Natural killer cell (primary cell): ENCODE data around the gene BRAT1. TPM values are rescaled to one million over a fixed set of nuclear protein-coding genes. Genes with fewer than 3 reads are reported as not detected.

Experiments used
- ATAC-seq, 3 donors: fragments of 150-1000 bp in 2 of 3; fragments of 200-7000 bp in 1 of 3; cut with Tn5 transposase; 1 replicate in 1 of 3; 2 replicates in 2 of 3; pipeline ENCODE4 v1.10.0; 2021; ENCODE audit warnings: mild to moderate bottlenecking in 2 of 3, moderate library complexity in 2 of 3
- DNase-seq, 2 donors: peaks; one replicate each; pipeline versions ENCODE4 v3.0.0 to v3.0.0-alpha.2; 2013 to 2021; ENCODE audit warnings: mixed read lengths in 1 of 2
- H3K27ac ChIP-seq: one replicate; pipeline ENCODE4 v1.5.1; 2013; ENCODE audit warnings: mild to moderate bottlenecking, low read length
- H3K27me3 ChIP-seq: one replicate; pipeline ENCODE4 v1.6.1; 2013; ENCODE audit warnings: low read length; ENCODE audit not compliant: control insufficient read depth, insufficient read depth
- H3K36me3 ChIP-seq: one replicate; pipeline ENCODE4 v1.6.1; 2013; ENCODE audit warnings: low read length; ENCODE audit not compliant: control insufficient read depth, insufficient read depth
- H3K4me1 ChIP-seq: one replicate; pipeline ENCODE4 v1.6.1; 2013; ENCODE audit warnings: low read length; ENCODE audit not compliant: control insufficient read depth, insufficient read depth
- H3K4me3 ChIP-seq: one replicate; pipeline ENCODE4 v1.5.1; 2013; ENCODE audit warnings: low read length
- H3K9me3 ChIP-seq: one replicate; pipeline ENCODE4 v1.6.1; 2013; ENCODE audit warnings: low read length; ENCODE audit not compliant: control insufficient read depth, insufficient read depth
- H3K27ac Mint-ChIP-seq, 2 donors: one replicate each; pipeline ENCODE4 v1.8.0; 2022; ENCODE audit warnings: mild to moderate bottlenecking in 2 of 2, mixed read lengths in 2 of 2, moderate library complexity in 1 of 2
- H3K27me3 Mint-ChIP-seq, 2 donors: one replicate each; pipeline ENCODE4 v1.8.0; 2022; ENCODE audit warnings: low read depth in 2 of 2, mixed read lengths in 2 of 2
- H3K36me3 Mint-ChIP-seq: one replicate; pipeline ENCODE4 v1.8.0; 2022; ENCODE audit warnings: mixed read lengths
- H3K4me1 Mint-ChIP-seq, 2 donors: one replicate each; pipeline ENCODE4 v1.8.0; 2022; ENCODE audit warnings: mixed read lengths in 2 of 2
- H3K4me3 Mint-ChIP-seq: one replicate; pipeline ENCODE4 v1.8.0; 2022; ENCODE audit warnings: mild to moderate bottlenecking, moderate library complexity, mixed read lengths
- H3K9me3 Mint-ChIP-seq, 2 donors: one replicate each; pipeline ENCODE4 v1.8.0; 2022; ENCODE audit warnings: mixed read lengths in 2 of 2
- CTCF ChIP-seq: fragments of 200-600 bp; IDR thresholded peaks from one replicate; pipeline ENCODE4 v1.8.0; 2022; ENCODE audit warnings: antibody characterized with exemption
- WGBS: methylation state at CpG from one replicate; pipeline ENCODE4 v1.1.7; 2013; ENCODE audit warnings: missing lambda C conversion rate; ENCODE audit not compliant: insufficient coverage; 5-methylcytosine and 5-hydroxymethylcytosine counted together
- intact Hi-C: fragments of 100-400 bp; cut with micrococcal nuclease; formaldehyde crosslinking; loops from one replicate; pipeline ENCODE4 v1.14.2; 2022
- total RNA-seq, 4 donors: library from RNA; stranded (reverse); fragments of 120-200 nt in 1 of 4; gene quantifications; one replicate each; pipeline versions ENCODE4 v1.2.3 to v1.2.4, GENCODE V29; 2013 to 2022

The BRAT1 gene
- total RNA-seq, 3 donors from 2014 or later (not counting 1 experiment from before 2014, with no cell fraction given), result 24.9 to 26.7 (median 25.6) TPM

GRCh38 chr7:2577914-2578680 is 22.8 kb upstream of the BRAT1 start:
- H3K4me1 Mint-ChIP-seq, result peaks cover 11 to 21% of the 10 kb centered on the region in 2 donors
- intact Hi-C loops, result no loop called here
- H3K9me3 Mint-ChIP-seq, result no peaks in the 10 kb centered on the region
- no peak for DNase-seq
- no peaks in the 10 kb centered on the region for H3K36me3 Mint-ChIP-seq
- no peaks in the 10 kb centered on the region for H3K27me3 Mint-ChIP-seq
- H3K4me3 Mint-ChIP-seq, result no peak overlapping the region
- H3K27ac Mint-ChIP-seq, result no peak overlapping the region
- ATAC-seq, result no peak
- no peak for TF ChIP-seq CTCF
- Histone ChIP-seq H3K27me3 (no peaks in the 10 kb centered on the region), H3K4me1 (no peaks in the 10 kb centered on the region), H3K9me3 (no peaks in the 10 kb centered on the region), H3K36me3 (peaks cover 3% of the 10 kb centered on the region), H3K4me3 (no peak overlapping the region), H3K27ac (no peak overlapping the region)
- 97% methylated on average over 73 of the region's 73 CpGs for WGBS

GRCh38 chr7:2576742-2577491 is 21.6 kb upstream of the BRAT1 start:
- intact Hi-C loops, result no loop called here
- Mint-ChIP-seq H3K9me3 (no peaks in the 10 kb centered on the region), H3K27me3 (no peaks in the 10 kb centered on the region), H3K4me3 (no peak overlapping the region), H3K36me3 (no peaks in the 10 kb centered on the region), H3K4me1 (peaks cover 11 to 19% of the 10 kb centered on the region in 2 donors), H3K27ac (no peak overlapping the region)
- H3K27ac ChIP-seq, result no peak overlapping the region
- H3K4me1 ChIP-seq, result no peaks in the 10 kb centered on the region
- no peak for TF ChIP-seq CTCF
- DNase-seq, result no peak
- no peaks in the 10 kb centered on the region for H3K9me3 ChIP-seq
- no peak for ATAC-seq
- no peaks in the 10 kb centered on the region for H3K27me3 ChIP-seq
- no peak overlapping the region for H3K4me3 ChIP-seq
- WGBS, result 93% methylated on average over 56 of the region's 56 CpGs
- H3K36me3 ChIP-seq, result peaks cover 3% of the 10 kb centered on the region

GRCh38 chr7:2575733-2576340 is 20.5 kb upstream of the BRAT1 start:
- no peaks in the 10 kb centered on the region for H3K9me3 Mint-ChIP-seq
- TF ChIP-seq CTCF, result no peak
- Histone ChIP-seq H3K36me3 (peaks cover 3% of the 10 kb centered on the region), H3K4me1 (no peaks in the 10 kb centered on the region), H3K9me3 (no peaks in the 10 kb centered on the region), H3K4me3 (no peak overlapping the region), H3K27ac (no peak overlapping the region), H3K27me3 (no peaks in the 10 kb centered on the region)
- peaks cover 11 to 19% of the 10 kb centered on the region in 2 donors for H3K4me1 Mint-ChIP-seq
- H3K36me3 Mint-ChIP-seq, result no peaks in the 10 kb centered on the region
- intact Hi-C loops, result no loop called here
- ATAC-seq (no peak), DNase-seq (no peak)
- WGBS, result 86% methylated on average over 19 of the region's 21 CpGs
- no peak overlapping the region for H3K4me3 Mint-ChIP-seq
- H3K27me3 Mint-ChIP-seq, result no peaks in the 10 kb centered on the region
- no peak overlapping the region for H3K27ac Mint-ChIP-seq
